IMR-90 (cell line): Measurements from ENCODE around the gene NRDC. TPM values are rescaled to one million over a fixed set of nuclear protein-coding genes. Genes with fewer than 3 reads are reported as not detected.

ENCODE experiments used
- ATAC-seq: fragments of 200-7000 bp; cut with Tn5 transposase; 2 replicates; pipeline ENCODE4 v1.9.1; 2020; ENCODE audit warnings: low read depth, mild to moderate bottlenecking, moderate library complexity
- BruUV-seq: library from RNA; stranded (reverse); fragments of 400-500 nt; replicated peaks from 2 replicates; lab custom pipeline; 2021; lab: Mats Ljungman, UMichigan
- CTCF ChIA-PET: fragments of 300-600 bp; formaldehyde crosslinking; extraction: SDS; loops from one replicate; lab custom pipeline; 2021; ENCODE audit warnings: antibody characterized with exemption; lab: Yijun Ruan, JAX
- POLR2A ChIA-PET: fragments of 300-600 bp; sonication (Branson Sonifier 250); formaldehyde crosslinking; loops from one replicate; lab custom pipeline; 2022; ENCODE audit warnings: antibody characterized with exemption; ENCODE audit not compliant: unreplicated experiment; lab: Charles Lee
- DNase-seq: peaks from one replicate; pipeline ENCODE4 v3.0.0; 2013
- H2AFZ ChIP-seq: replicated peaks from 2 replicates; pipeline ENCODE3; 2013; ENCODE audit warnings: low read length, mild to moderate bottlenecking; ENCODE audit not compliant: poor library complexity
- H2AK5ac ChIP-seq: 2 replicates; pipeline ENCODE4 v1.6.1; 2013; ENCODE audit warnings: low read depth, low read length, inconsistent platforms
- H2AK9ac ChIP-seq: replicated peaks from 2 replicates; pipeline ENCODE3; 2013; ENCODE audit warnings: mild to moderate bottlenecking, low read depth, low read length, moderate library complexity; ENCODE audit not compliant: poor library complexity
- H2BK120ac ChIP-seq: 2 replicates; pipeline ENCODE4 v1.6.1; 2013; ENCODE audit warnings: low read depth, low read length, inconsistent platforms
- H2BK15ac ChIP-seq: 3 replicates; pipeline ENCODE4 v1.6.1; 2013; ENCODE audit warnings: low read depth, low read length, inconsistent platforms
- H2BK20ac ChIP-seq: 2 replicates; pipeline ENCODE4 v1.6.1; 2013; ENCODE audit warnings: low read depth, mild to moderate bottlenecking, inconsistent platforms, low read length, moderate library complexity
- H2BK5ac ChIP-seq: 2 replicates; pipeline ENCODE4 v1.6.1; 2013; ENCODE audit warnings: mild to moderate bottlenecking, low read depth, low read length, inconsistent platforms; ENCODE audit not compliant: poor library complexity, severe bottlenecking
- H3K14ac ChIP-seq: replicated peaks from 2 replicates; pipeline ENCODE4 v1.6.1; 2013; ENCODE audit warnings: low read depth, low read length, inconsistent platforms
- H3K18ac ChIP-seq: 2 replicates; pipeline ENCODE4 v1.6.1; 2013; ENCODE audit warnings: low read depth, low read length, control low read depth
- H3K23ac ChIP-seq: 2 replicates; pipeline ENCODE4 v1.6.1; 2013; ENCODE audit warnings: low read depth, low read length, inconsistent platforms
- H3K27ac ChIP-seq: 2 replicates; pipeline ENCODE4 v1.5.1; 2013; ENCODE audit warnings: mild to moderate bottlenecking, control low read depth, low read length; ENCODE audit not compliant: insufficient read depth
- H3K27me3 ChIP-seq: 2 replicates; pipeline ENCODE4 v1.6.1; 2013; ENCODE audit warnings: low read length; ENCODE audit not compliant: control insufficient read depth, insufficient read depth
- H3K36me3 ChIP-seq: 2 replicates; pipeline ENCODE4 v1.6.1; 2013; ENCODE audit warnings: low read length, mixed read lengths; ENCODE audit not compliant: control insufficient read depth, insufficient read depth
- H3K4ac ChIP-seq: 2 replicates; pipeline ENCODE4 v1.6.1; 2013; ENCODE audit warnings: low read depth, low read length, inconsistent platforms
- H3K4me1 ChIP-seq: 2 replicates; pipeline ENCODE4 v1.6.1; 2013; ENCODE audit warnings: low read length, mixed read lengths; ENCODE audit not compliant: control insufficient read depth, insufficient read depth
- H3K4me2 ChIP-seq: 2 replicates; pipeline ENCODE4 v1.6.1; 2013; ENCODE audit warnings: low read depth, mild to moderate bottlenecking, control low read depth, low read length, moderate library complexity
- H3K4me3 ChIP-seq: 2 replicates; pipeline ENCODE4 v1.5.1; 2013; ENCODE audit warnings: low read depth, mild to moderate bottlenecking, control low read depth, low read length, moderate library complexity; ENCODE audit not compliant: insufficient read depth
- H3K56ac ChIP-seq: 2 replicates; pipeline ENCODE4 v1.6.1; 2013; ENCODE audit warnings: low read length, inconsistent platforms; ENCODE audit not compliant: insufficient read depth; ENCODE audit errors: extremely low read depth
- H3K79me1 ChIP-seq, 2 experiments: 2 replicates each; pipeline ENCODE4 v1.6.1; 2013; ENCODE audit warnings: low read length in 2 of 2, inconsistent platforms in 1 of 2, low read depth in 1 of 2
- H3K9ac ChIP-seq: 2 replicates; pipeline ENCODE4 v1.6.1; 2013; ENCODE audit warnings: low read depth, low read length, control low read depth
- H3K9me1 ChIP-seq: 2 replicates; pipeline ENCODE4 v1.6.1; 2013; ENCODE audit warnings: low read length, inconsistent platforms; ENCODE audit not compliant: insufficient read depth
- H3K9me3 ChIP-seq: 2 replicates; pipeline ENCODE4 v1.6.1; 2013; ENCODE audit warnings: low read length; ENCODE audit not compliant: control insufficient read depth, insufficient read depth
- H4K20me1 ChIP-seq: 2 replicates; pipeline ENCODE4 v1.6.1; 2013; ENCODE audit warnings: low read length, inconsistent platforms; ENCODE audit not compliant: insufficient read depth
- H4K5ac ChIP-seq: 2 replicates; pipeline ENCODE4 v1.6.1; 2013; ENCODE audit warnings: mild to moderate bottlenecking, low read depth, low read length, control low read depth
- H4K8ac ChIP-seq, 2 experiments: 2 replicates each; pipeline ENCODE4 v1.6.1; 2013; ENCODE audit warnings: low read depth in 2 of 2, low read length in 2 of 2, control low read depth in 1 of 2, inconsistent platforms in 1 of 2
- H4K91ac ChIP-seq: 2 replicates; pipeline ENCODE4 v1.6.1; 2013; ENCODE audit warnings: low read depth, low read length, inconsistent platforms; ENCODE audit not compliant: insufficient read depth
- BHLHE40 ChIP-seq: fragments of 150-350 bp; IDR thresholded peaks from 2 replicates; pipeline ENCODE4 v1.6.1; 2016; ENCODE audit warnings: mild to moderate bottlenecking, low read depth, low read length
- CEBPB ChIP-seq: IDR thresholded peaks from 2 replicates; pipeline ENCODE4 v1.6.1; 2012; ENCODE audit warnings: low read depth, low read length, improper control_type of control experiment
- CHD1 ChIP-seq: IDR thresholded peaks from 2 replicates; pipeline ENCODE4 v1.6.1; 2012; ENCODE audit warnings: low read depth, low read length, improper control_type of control experiment
- FOS ChIP-seq: fragments of 150-350 bp; IDR thresholded peaks from 2 replicates; pipeline ENCODE4 v1.6.1; 2016; ENCODE audit warnings: low read depth, low read length
- MAFK ChIP-seq: IDR thresholded peaks from 2 replicates; pipeline ENCODE4 v1.6.1; 2012; ENCODE audit warnings: low read depth, low read length, improper control_type of control experiment
- MAZ ChIP-seq: IDR thresholded peaks from 2 replicates; pipeline ENCODE4 v1.6.1; 2012; ENCODE audit warnings: low read depth, mild to moderate bottlenecking, low read length, improper control_type of control experiment, moderate library complexity, borderline replicate concordance
- MXI1 ChIP-seq: IDR thresholded peaks from 2 replicates; pipeline ENCODE4 v1.6.1; 2012; ENCODE audit warnings: low read depth, mild to moderate bottlenecking, low read length, moderate library complexity, borderline replicate concordance
- NFE2L2 ChIP-seq: fragments of 150-350 bp; IDR thresholded peaks from 2 replicates; pipeline ENCODE4 v1.6.1; 2016; ENCODE audit warnings: low read depth, mild to moderate bottlenecking, low read length
- POLR2A ChIP-seq: IDR thresholded peaks from 2 replicates; pipeline ENCODE4 v1.6.1; 2012; ENCODE audit warnings: mild to moderate bottlenecking, low read depth, low read length
- RAD21 ChIP-seq: IDR thresholded peaks from 2 replicates; pipeline ENCODE4 v1.6.1; 2012; ENCODE audit warnings: low read length, improper control_type of control experiment
- RCOR1 ChIP-seq: IDR thresholded peaks from 2 replicates; pipeline ENCODE4 v1.6.1; 2012; ENCODE audit warnings: mild to moderate bottlenecking, low read length, improper control_type of control experiment; ENCODE audit not compliant: insufficient replicate concordance
- RFX5 ChIP-seq: IDR thresholded peaks from 2 replicates; pipeline ENCODE4 v1.8.0; 2012; ENCODE audit warnings: low read depth, mild to moderate bottlenecking, low read length, moderate library complexity
- SMC3 ChIP-seq: fragments of 150-350 bp; IDR thresholded peaks from 2 replicates; pipeline ENCODE4 v1.6.1; 2016; ENCODE audit warnings: low read depth, mild to moderate bottlenecking, antibody characterized with exemption, low read length, moderate library complexity
- USF2 ChIP-seq: fragments of 150-350 bp; IDR thresholded peaks from 2 replicates; pipeline ENCODE4 v1.6.1; 2017; ENCODE audit warnings: mild to moderate bottlenecking, antibody characterized with exemption, low read length, low read depth
- WGBS, 2 experiments: methylation state at CpG; one replicate each; pipeline versions ENCODE4 v1.1.5 to v1.1.7; 2013; ENCODE audit warnings: missing lambda C conversion rate in 2 of 2; ENCODE audit not compliant: insufficient read length in 1 of 2; ENCODE audit errors: extremely low coverage in 2 of 2; 5-methylcytosine and 5-hydroxymethylcytosine counted together
- dilution Hi-C: fragments of 300-500 bp; cut with HindIII; formaldehyde crosslinking; loops from one replicate; pipeline ENCODE4 v1.14.3; 2018; ENCODE audit warnings: low sequenced_read_pairs; ENCODE audit not compliant: unreplicated experiment
- in situ Hi-C: fragments of 300-500 bp; cut with MboI; formaldehyde crosslinking; loops from 3 replicates; pipeline ENCODE4 v1.14.3; 2019; ENCODE audit warnings: low sequenced_read_pairs, inconsistent platforms, mixed read lengths
- intact Hi-C: fragments of 100-400 bp; cut with micrococcal nuclease; formaldehyde crosslinking; loops from 2 replicates; pipeline ENCODE4 v1.10.0; 2022
- polyA plus RNA-seq, 3 experiments: library from polyadenylated mRNA; depleted of rRNA; stranded (reverse); fragments of >200 nt; gene quantifications; 2 replicates each; pipeline ENCODE4 v1.2.3, GENCODE V29; 2012; ENCODE audit warnings: low replicate concordance in 1 of 3
- total RNA-seq: library from RNA; depleted of rRNA; stranded (reverse); fragments of >200 nt; gene quantifications from 2 replicates; pipeline ENCODE4 v1.2.3, GENCODE V29; 2012
- TF ChIP-seq, protein P1 (sequence below): conservative IDR thresholded peaks from 2 replicates; pipeline ENCODE4 v1.5.1; 2012; ENCODE audit warnings: mild to moderate bottlenecking, low read depth, low read length, improper control_type of control experiment
- TF ChIP-seq, protein P2 (sequence below): fragments of 150-350 bp; IDR thresholded peaks from 2 replicates; pipeline ENCODE4 v1.6.1; 2016; ENCODE audit warnings: low read depth, mild to moderate bottlenecking, low read length, moderate library complexity, borderline replicate concordance

Gene NRDC
- total and polyA plus RNA-seq, 2 of the 4 experiments (the other 2 are of a cell fraction) = 75.8 to 84.7 TPM

DNA sequence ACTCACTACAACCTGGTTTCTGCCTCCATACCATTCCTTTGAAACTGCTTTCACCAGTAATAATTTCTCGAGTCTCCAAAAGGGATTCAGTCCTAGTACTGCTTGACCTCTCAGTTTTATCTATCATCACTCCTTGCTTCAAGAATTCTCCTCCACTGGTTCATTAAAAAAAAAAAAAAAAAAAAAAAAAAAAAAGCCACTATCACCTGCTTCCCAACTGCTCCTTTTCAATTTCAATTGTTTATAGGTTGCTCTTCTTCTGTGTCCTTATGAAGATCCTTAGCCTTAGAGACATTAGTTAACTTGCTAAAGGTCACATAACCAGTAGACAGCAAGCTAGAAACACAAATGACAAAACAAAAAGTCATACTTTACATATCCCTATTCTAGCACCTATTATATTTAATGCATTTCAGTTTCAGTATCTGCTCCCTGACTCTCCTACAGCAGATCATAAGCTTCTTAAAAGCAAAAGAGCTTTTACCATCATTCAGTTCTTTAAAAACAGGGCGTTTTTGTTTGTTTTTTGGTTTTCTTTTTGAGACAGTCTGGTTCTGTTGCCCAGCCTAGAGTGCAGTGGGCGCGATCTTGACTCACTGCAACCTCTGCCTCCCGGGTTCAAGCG is 7.1 kb downstream of the NRDC start:
- BruUV-seq = no TSS peak
- DNase-seq (no peak), ATAC-seq (no peak)
- H3K14ac ChIP-seq = no peak overlapping the region
- no peak overlapping the region for H2BK5ac ChIP-seq
- TF ChIP-seq BHLHE40 (no peak), RCOR1 (no peak), RAD21 (no peak), RFX5 (no peak), MXI1 (no peak), CHD1 (no peak), NFE2L2 (no peak), USF2 (no peak), CEBPB (no peak), POLR2A (no peak), SMC3 (no peak), FOS (no peak), MAFK (no peak), MAZ (no peak)
- TF ChIP-seq, protein P1, sequence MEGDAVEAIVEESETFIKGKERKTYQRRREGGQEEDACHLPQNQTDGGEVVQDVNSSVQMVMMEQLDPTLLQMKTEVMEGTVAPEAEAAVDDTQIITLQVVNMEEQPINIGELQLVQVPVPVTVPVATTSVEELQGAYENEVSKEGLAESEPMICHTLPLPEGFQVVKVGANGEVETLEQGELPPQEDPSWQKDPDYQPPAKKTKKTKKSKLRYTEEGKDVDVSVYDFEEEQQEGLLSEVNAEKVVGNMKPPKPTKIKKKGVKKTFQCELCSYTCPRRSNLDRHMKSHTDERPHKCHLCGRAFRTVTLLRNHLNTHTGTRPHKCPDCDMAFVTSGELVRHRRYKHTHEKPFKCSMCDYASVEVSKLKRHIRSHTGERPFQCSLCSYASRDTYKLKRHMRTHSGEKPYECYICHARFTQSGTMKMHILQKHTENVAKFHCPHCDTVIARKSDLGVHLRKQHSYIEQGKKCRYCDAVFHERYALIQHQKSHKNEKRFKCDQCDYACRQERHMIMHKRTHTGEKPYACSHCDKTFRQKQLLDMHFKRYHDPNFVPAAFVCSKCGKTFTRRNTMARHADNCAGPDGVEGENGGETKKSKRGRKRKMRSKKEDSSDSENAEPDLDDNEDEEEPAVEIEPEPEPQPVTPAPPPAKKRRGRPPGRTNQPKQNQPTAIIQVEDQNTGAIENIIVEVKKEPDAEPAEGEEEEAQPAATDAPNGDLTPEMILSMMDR = no peak
- TF ChIP-seq, protein P2, sequence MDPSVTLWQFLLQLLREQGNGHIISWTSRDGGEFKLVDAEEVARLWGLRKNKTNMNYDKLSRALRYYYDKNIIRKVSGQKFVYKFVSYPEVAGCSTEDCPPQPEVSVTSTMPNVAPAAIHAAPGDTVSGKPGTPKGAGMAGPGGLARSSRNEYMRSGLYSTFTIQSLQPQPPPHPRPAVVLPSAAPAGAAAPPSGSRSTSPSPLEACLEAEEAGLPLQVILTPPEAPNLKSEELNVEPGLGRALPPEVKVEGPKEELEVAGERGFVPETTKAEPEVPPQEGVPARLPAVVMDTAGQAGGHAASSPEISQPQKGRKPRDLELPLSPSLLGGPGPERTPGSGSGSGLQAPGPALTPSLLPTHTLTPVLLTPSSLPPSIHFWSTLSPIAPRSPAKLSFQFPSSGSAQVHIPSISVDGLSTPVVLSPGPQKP = no peak
- H3K9ac ChIP-seq = no peak overlapping the region
- no peak overlapping the region for H3K23ac ChIP-seq
- ChIA-PET POLR2A (interaction anchor here (0.6 kb wide), 1 partner anchor 294 kb away, joined by 4 read pairs; no protein-coding TSS in a partner anchor), CTCF (no interaction called here)
- no peak overlapping the region for H2AFZ ChIP-seq
- in situ Hi-C loops = no loop called here
- dilution Hi-C loops = no loop called here
- H2BK20ac ChIP-seq = no peak overlapping the region
- H3K9me1 ChIP-seq = peaks cover 13% of the 10 kb centered on the region
- no peak overlapping the region for H3K27ac ChIP-seq
- H3K9me3 ChIP-seq = no peaks in the 10 kb centered on the region
- no peak overlapping the region for H3K56ac ChIP-seq
- no peak overlapping the region for H2BK15ac ChIP-seq
- no peak overlapping the region for H4K5ac ChIP-seq
- intact Hi-C loops = loop anchor here (5.0 kb wide), 1 partner anchor 44 kb away; no protein-coding TSS in a partner anchor
- H3K36me3 ChIP-seq = peaks cover 7% of the 10 kb centered on the region
- H2BK120ac ChIP-seq = no peak overlapping the region
- H2AK5ac ChIP-seq = no peak overlapping the region
- H2AK9ac ChIP-seq = no peak overlapping the region
- no peak overlapping the region for H3K4ac ChIP-seq
- no peak overlapping the region for H4K8ac ChIP-seq
- H3K18ac ChIP-seq = no peak overlapping the region
- H3K27me3 ChIP-seq = no peaks in the 10 kb centered on the region
- no peak overlapping the region for H3K4me3 ChIP-seq
- no peak overlapping the region for H3K4me2 ChIP-seq
- H4K20me1 ChIP-seq = peaks cover 62% of the 10 kb centered on the region
- H3K4me1 ChIP-seq = 0 out of 2 replicates have a peak, but pooled peaks cover 3% of the 10 kb centered on the region
- WGBS, 2 experiments = no CpG with 5 or more reads among the region's 6 CpGs
- H3K79me1 ChIP-seq = peaks cover 20 to 67% of the 10 kb centered on the region in 2 experiments
- no peak overlapping the region for H4K91ac ChIP-seq
